Measurements from ENCODE around the gene EMP1.

The EMP1 gene

GRCh38 chr12:13223941-13224340 is 27.4 kb downstream of the EMP1 start:
- DNase-seq, result no peak

DNA sequence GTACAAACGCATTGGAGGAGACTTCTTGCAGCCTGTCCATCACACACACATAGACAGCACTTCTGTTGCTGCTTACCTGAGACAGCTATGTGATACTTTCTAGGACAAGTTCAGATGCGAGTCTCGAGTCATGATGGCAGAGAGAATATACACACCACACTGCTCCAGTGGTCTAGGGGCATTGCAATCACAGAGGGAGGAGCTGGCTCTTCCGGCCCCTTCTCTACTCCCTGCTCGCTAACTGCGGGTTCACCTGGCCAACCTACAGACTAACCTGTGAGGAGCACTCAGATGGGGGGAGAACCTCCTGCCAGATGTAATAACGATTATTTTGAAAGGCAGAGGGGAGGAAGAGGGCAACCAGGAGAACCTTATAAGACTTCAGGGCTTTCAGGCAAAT is 30.7 kb downstream of the EMP1 start:
- no peak for DNase-seq

DNA sequence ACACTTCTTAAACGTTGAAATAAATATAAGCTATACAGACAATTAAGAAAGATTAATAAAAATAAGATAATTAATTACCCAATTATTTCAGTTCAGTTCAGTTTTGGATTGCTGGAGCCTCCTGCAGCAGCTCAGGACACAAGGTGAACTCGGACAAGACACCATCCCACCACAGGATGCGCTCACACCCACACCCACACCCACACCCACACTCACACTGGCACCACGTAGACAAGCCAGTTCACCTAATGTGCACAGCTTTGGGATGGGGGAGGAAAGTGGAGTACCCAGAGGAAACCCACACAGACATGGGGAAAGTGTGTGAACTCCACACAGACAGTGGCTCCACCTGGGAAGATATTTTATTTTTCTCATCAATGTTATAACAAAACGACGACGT is 32.1 kb downstream of the EMP1 start:
- DNase-seq, result no peak

DNA sequence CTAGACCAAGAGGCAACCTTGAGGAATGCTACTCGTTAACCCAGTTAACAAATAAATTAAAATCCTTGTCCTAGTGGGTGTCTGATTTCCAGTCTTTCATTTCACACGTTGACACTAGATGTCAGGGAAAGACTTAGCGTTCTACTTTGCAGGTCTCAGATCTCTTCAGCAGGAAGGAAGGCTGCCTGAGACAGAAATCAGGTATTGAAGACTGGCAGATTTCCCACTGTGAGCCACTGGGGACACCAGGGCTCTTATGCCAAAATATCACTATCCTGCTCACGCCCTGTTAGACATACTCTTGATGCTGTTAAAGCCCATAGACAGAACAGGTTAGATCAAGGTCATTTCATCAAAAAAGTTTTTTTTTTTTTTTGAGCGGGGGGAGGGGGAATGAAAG is 33.0 kb downstream of the EMP1 start:
- DNase-seq, result no peak

GRCh38 chr12:13230500-13230899 is 34.0 kb downstream of the EMP1 start:
- DNase-seq, result no peak

DNA sequence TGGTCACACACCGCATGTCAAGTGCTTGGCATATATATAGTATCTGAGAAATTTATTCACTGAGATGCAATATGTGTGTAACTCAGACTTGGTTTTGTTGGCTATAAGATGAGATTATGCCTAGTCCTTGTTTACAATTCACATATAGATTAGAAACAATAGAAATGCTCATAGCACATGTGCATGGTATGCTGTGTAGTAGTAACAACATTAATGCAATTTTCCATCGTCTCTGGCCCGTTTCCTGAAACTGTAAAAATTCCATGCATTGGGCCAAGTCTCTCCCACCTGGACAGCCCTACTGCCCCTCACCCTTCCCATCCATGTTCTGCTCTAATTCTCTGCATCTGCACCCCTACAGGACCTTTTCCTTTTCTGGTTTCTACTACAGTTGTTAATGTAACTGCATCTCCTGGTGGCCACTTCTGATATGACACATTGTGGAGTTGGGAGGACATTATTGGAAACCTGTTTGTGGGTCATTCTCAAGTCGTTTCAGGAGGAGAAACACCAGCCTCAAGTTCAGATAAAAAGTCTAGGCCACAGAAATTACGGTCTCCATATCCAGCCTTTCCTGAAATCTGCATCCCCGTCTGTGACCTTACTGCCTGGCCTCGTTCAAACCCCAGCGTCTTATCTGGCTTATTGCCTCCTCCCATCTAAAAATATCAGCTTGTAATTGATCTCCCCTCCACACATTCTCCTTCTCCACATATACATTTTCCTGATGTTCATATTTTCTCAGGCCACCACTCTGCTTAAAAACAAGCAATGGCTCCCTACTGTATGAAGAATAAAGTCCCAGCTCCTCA is 37.5 kb downstream of the EMP1 start:
- peak; percentile 73 to 87 (median 79) for DNase-seq

- DNase-seq, result no peak
Observed at GRCh38 chr12:13238204-13238603, 41.7 kb downstream of the EMP1 start.

GRCh38 chr12:13241833-13242488 is 45.4 kb downstream of the EMP1 start:
- DNase-seq, result peak in 3 of 4 experiments; percentile 25 to 44 (median 40)

DNA sequence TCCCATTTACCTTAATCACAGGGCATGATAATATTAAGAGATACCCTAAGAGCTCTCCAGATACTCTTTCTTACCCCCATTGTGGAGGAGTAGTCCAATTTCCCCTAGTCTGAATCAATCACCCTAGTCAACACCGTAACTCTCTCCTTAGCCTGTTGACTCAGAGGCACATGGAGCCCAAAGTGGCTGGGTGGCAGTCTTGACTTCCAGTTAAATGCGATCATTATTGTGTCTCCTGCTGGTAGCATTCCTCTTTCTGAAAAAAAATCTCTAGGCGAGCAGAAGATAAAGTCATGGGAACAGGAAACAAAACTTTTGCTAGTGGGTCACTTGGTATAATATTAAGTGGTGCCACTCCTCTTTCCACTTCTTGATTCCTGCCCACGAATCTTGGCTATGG is 46.4 kb downstream of the EMP1 start:
- peak; percentile 54 to 80 (median 70) for DNase-seq

DNA sequence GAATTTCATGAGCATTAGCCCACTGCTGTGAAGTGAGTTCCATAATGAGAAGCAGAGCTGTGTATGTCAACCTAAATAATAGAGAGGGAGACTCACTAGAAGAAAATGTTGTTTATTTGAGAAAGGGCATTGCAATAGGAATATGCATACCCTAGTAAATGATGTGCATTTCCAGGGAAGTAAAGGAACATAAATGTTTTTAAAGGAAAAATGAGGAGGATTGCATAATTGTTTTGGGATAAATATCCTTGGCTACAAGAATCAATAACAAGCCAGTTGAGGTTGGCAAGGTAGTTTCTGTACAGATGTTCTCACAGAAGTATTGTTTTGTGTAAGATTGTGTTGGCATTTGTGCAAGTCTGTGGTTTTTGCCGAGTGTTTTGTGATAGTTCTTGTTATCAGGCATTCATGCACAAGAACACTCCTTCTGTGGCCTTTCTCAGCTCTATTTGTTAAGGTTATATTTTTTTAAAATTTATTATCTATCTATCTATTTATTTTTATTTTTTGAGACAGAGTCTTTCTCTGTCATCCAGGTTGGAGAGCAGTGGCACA is 47.1 kb downstream of the EMP1 start:
- no peak for DNase-seq

- no peak for DNase-seq
Observed at GRCh38 chr12:13247596-13247995, 51.1 kb downstream of the EMP1 start.

GRCh38 chr12:13248964-13249363 is 52.4 kb downstream of the EMP1 start:
- DNase-seq, result no peak

DNA sequence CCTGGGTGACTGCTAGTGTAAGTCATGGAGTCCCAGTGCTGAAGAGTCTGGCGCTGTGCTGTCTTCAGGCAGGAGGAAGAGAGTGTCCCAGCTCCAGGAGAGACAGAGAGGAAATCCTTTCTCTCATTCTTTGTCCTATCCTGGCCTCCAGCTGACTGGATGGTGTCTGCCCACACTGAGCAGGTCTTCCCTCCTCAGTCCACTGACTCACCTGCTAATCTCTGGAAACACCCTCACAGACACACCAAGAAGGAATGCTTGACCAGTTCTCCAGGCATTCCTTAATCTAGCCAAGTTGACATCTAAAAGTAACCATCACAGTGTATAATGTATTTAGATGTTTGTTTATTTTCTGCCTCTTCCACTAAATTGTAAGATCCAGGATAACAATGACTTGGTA is 53.9 kb downstream of the EMP1 start:
- no peak for DNase-seq

GRCh38 chr12:13251521-13251920 is 55.0 kb downstream of the EMP1 start:
- DNase-seq, result no peak

DNA sequence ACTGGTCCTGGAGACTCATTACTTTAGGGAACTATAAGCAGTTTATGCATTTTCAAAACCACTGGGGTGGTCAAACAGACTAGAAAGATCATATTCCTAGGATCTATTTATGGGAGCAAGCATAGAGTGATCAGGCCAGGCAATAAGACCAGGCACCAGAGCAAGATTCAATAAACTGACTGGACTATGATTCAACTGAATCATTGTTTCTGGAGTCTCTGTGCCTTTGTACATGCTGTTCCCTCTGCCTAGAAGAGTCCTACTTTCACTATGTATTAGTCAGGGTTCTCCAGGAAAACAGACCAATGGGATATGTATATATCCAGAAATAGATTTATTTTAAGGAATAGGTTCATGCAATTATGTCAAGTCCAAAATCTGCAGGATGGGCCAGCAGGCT is 55.5 kb downstream of the EMP1 start:
- no peak for DNase-seq

GRCh38 chr12:13252616-13253015 is 56.1 kb downstream of the EMP1 start:
- no peak for DNase-seq

DNA sequence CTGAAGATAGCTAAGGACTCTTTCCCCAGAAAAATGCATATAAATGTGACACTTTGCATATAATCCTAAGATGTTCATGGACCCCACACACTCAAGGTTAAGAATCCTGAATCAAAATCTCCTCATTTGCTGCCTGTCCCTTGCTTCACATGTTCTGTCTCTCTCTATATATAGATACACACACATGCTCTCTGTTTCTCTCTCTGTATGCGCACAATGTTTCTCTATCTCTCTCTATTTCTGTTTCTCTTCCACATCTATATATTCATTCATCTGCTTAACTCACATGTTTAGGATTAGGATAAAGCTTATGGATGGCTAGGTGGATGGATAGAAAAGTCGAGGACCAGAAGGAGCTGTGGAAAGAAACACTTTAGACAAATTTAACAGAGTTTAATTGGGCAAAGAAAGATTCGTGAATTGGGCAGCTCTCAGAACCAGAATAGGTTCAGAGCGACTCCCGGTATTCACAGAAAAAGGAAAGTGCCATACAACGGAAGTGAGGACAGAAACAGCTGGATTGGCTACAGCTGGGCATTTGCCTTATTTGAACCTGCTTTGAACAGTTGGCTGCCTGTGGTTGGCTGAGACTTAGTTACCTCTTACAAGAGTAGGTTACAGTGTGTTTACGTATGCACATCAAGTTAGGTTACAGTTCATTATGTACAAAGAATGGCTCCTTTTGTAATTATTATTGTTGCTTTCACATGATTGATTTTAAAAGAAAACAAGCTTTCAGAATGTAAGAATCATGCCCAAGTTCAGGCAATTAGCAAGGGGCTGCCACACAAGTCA is 57.6 kb downstream of the EMP1 start:
- DNase-seq, result no peak

DNA sequence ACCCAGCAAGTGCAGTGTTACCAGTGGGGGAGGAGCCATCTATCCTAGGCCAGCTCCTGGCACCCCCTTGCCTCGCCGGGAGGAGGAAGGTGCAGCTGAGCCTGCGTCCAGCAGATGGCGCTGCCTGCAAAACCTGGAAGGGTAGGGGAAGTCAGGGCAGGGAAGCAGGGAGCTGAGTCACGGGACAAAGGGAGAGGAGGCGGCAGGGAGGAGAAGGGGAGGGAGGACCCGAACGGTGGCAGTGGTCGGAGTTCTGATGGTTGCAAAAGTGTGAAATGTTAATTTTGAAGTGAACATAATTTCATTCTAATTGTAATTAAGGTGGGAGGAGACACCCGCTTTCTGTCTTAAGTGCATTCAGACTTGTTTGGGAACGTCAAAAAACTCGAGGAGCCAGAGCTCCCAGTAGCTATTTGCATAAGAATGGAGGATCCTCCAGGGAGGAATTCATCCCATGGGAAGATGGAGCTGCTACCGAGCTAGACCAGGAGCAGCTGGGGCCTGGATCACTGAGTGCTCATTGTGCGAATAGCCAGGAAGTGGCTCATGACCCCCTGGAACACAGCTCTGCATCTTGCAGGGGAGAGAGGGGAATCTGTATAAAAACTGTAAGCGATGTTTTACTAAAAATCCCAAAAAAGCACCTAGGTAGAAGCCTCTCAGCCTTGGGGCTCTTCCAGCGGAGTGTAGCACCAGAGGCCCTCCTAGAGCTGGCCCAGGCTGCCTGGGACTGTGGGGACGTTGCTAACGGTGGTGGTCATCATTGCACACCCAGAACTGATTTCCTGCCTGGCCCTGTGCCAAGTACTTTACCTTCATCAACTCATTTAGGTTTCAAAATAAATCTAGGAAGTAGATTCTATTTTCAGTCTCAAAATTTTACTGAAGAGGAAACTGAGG is 59.5 kb downstream of the EMP1 start:
- peak; percentile 95 to 96 (median 95) for DNase-seq

- no peak for DNase-seq
Observed at GRCh38 chr12:13256692-13257045, 60.1 kb downstream of the EMP1 start.

DNA sequence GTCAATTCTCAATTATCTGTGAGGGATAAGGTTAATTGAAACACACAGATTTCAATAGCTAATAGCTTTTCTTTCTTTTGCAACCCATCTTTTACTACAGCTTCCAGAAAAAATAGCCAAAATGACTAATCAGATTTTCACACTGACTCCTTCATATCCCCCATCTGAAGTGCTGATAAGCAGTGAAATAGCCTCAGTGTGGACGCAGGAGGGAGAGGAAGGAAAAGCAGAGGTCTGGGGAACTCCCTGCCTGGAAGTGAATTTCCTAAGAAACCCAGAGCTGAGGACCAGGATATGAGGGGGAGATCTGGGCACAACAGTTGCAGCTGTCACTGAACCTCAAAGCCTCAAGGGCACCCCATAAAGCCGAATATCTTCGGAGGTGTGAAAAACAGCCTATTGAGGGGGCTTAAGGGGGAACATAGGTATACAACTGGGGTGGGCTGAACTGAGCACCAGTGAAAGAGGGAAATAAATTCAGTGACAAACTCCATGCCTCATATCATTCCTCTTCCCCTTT is 60.9 kb downstream of the EMP1 start:
- DNase-seq, result peak in 2 of 4 experiments; percentile 18 to 21

DNA sequence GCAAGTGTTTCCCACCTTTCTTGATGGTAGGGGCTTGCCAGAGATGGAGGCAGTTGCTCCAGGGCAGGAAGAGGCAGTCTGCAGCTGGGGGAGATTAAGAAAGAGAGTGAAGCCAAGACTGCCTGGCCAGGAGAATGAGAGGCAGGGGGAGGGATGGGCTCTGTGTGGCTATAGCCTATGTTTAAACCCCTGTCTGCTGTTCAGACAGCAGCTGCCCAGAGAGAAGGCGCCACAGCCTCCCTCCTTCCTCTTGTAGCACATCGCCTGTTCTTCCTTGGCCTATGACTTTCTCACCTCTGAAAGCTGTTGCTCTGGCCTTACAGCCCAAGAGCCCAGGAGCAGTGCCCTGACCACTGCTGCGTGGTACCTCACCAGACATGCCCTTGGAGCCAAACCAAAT is 61.7 kb downstream of the EMP1 start:
- DNase-seq, result no peak

DNA sequence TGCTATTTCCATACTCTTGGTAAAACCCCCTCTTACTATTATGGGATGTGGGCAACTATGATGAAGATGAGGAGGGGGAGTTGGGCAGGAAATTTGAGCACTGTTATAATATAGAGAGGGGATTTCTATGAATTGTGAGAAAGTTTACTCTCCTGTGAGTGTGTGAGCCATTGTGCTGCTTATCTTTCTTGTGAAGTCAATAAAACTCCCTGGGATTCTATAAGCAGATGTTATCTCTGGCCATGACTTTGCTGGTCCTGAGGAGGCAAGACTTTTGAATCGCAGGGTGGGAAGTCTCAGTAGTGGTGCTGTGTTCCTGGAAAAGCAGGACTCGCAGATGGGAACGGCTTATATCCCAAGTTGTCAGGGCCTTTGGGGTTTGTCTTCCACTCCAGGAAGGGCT is 62.2 kb downstream of the EMP1 start:
- DNase-seq, result no peak

All from suppressor macrophage (primary cell).